H1 (cell line): Measurements from ENCODE around the gene ASTN2. TPM values are rescaled to one million over a fixed set of nuclear protein-coding genes. Genes with fewer than 3 reads are reported as not detected.

Source experiments
- CTCF ChIA-PET: fragments of 300-600 bp; sonication (Branson Sonifier 250); formaldehyde crosslinking; loops from one replicate; lab custom pipeline; 2021; ENCODE audit not compliant: partially characterized antibody; lab: Charles Lee
- POLR2A ChIA-PET: fragments of 300-600 bp; sonication (Branson Sonifier 250); formaldehyde crosslinking; loops from one replicate; lab custom pipeline; 2021; ENCODE audit warnings: inconsistent platforms; ENCODE audit not compliant: partially characterized antibody; lab: Charles Lee
- DNase-seq, 2 experiments: peaks; one replicate each; pipeline versions ENCODE4 v3.0.0 to v3.0.0-alpha.2; 2010 to 2022; ENCODE audit warnings: low spot score in 2 of 2, low read depth in 1 of 2, mixed read lengths in 1 of 2
- FAIRE-seq: peaks from 2 replicates; lab custom pipeline; 2011; peaks lifted over from hg19 to GRCh38; lab: Jason Lieb, UNC
- H2AFZ ChIP-seq: 2 replicates; pipeline ENCODE4 v1.8.1; 2012; ENCODE audit warnings: low read length, inconsistent platforms
- H2AK5ac ChIP-seq: 2 replicates; pipeline ENCODE4 v1.6.1; 2013; ENCODE audit warnings: low read depth, low read length
- H2BK120ac ChIP-seq: replicated peaks from 2 replicates; pipeline ENCODE3; 2013; ENCODE audit warnings: low read depth, low read length, inconsistent platforms
- H2BK12ac ChIP-seq: 2 replicates; pipeline ENCODE4 v1.6.1; 2013; ENCODE audit warnings: low read depth, low read length
- H2BK15ac ChIP-seq: 2 replicates; pipeline ENCODE4 v1.6.1; 2013; ENCODE audit warnings: low read length
- H2BK20ac ChIP-seq: 2 replicates; pipeline ENCODE4 v1.6.1; 2013; ENCODE audit warnings: low read length
- H2BK5ac ChIP-seq: 2 replicates; pipeline ENCODE4 v1.6.1; 2013; ENCODE audit warnings: low read depth, low read length
- H3K14ac ChIP-seq: 2 replicates; pipeline ENCODE4 v1.6.1; 2013; ENCODE audit warnings: inconsistent platforms; ENCODE audit not compliant: insufficient read length
- H3K18ac ChIP-seq: 2 replicates; pipeline ENCODE4 v1.6.1; 2013; ENCODE audit warnings: low read length; ENCODE audit errors: extremely low read depth
- H3K23ac ChIP-seq: 2 replicates; pipeline ENCODE4 v1.6.1; 2013; ENCODE audit warnings: inconsistent platforms; ENCODE audit not compliant: insufficient read length
- H3K23me2 ChIP-seq: 2 replicates; pipeline ENCODE4 v1.6.1; 2013; ENCODE audit warnings: low read depth, low read length
- H3K27ac ChIP-seq: 2 replicates; pipeline ENCODE4 v1.6.1; 2011; ENCODE audit warnings: low read depth, low read length, inconsistent platforms
- H3K27me3 ChIP-seq, 4 experiments: replicated peaks in 1 of 4; 1 replicate in 1 of 4; 2 replicates in 3 of 4; pipeline versions ENCODE4 v1.6.1 to v1.8.1; 2011 to 2013; ENCODE audit warnings: low read length in 3 of 4, mild to moderate bottlenecking in 3 of 4, inconsistent platforms in 2 of 4, mixed read lengths in 2 of 4, moderate library complexity in 1 of 4; ENCODE audit not compliant: control insufficient read depth in 3 of 4, insufficient read depth in 3 of 4; ENCODE audit errors: extremely low read depth in 1 of 4
- H3K36me3 ChIP-seq, 4 experiments: 2 replicates each; pipeline versions ENCODE4 v1.6.1 to v1.8.1; 2011 to 2013; ENCODE audit warnings: mild to moderate bottlenecking in 4 of 4, low read length in 3 of 4, moderate library complexity in 2 of 4, control low read depth in 1 of 4, inconsistent platforms in 1 of 4; ENCODE audit not compliant: insufficient read depth in 4 of 4, control insufficient read depth in 2 of 4
- H3K4ac ChIP-seq: replicated peaks from 2 replicates; pipeline ENCODE3; 2013; ENCODE audit warnings: low read length, low read depth, mixed read lengths, inconsistent platforms; ENCODE audit not compliant: insufficient read length
- H3K4me1 ChIP-seq, 4 experiments: replicated peaks in 1 of 4; 1 replicate in 1 of 4; 2 replicates in 3 of 4; pipeline versions ENCODE4 v1.6.1 to v1.8.1; 2011 to 2013; ENCODE audit warnings: low read length in 3 of 4, inconsistent platforms in 2 of 4, mixed read lengths in 1 of 4; ENCODE audit not compliant: insufficient read depth in 4 of 4, control insufficient read depth in 3 of 4
- H3K4me2 ChIP-seq, 2 experiments: 2 replicates each; pipeline versions ENCODE4 v1.6.1 to v1.8.1; 2011 to 2013; ENCODE audit warnings: low read depth in 2 of 2, low read length in 2 of 2, control low read depth in 1 of 2, inconsistent platforms in 1 of 2, mild to moderate bottlenecking in 1 of 2; ENCODE audit not compliant: insufficient read depth in 1 of 2
- H3K4me3 ChIP-seq, 4 experiments: fragments of 200-600, 300-600 bp in 1 of 4; sonication (generic), shearing (Covaris generic), sonication (Bioruptor Twin) in 1 of 4; 2 replicates each; pipeline versions ENCODE4 v1.5.1 to v1.8.1; 2011 to 2016; ENCODE audit warnings: low read length in 4 of 4, low read depth in 3 of 4, control low read depth in 2 of 4, inconsistent platforms in 2 of 4, mild to moderate bottlenecking in 2 of 4, mixed read lengths in 1 of 4, moderate library complexity in 1 of 4; ENCODE audit not compliant: insufficient read depth in 2 of 4; ENCODE audit errors: extremely low read depth in 1 of 4
- H3K56ac ChIP-seq: replicated peaks from 2 replicates; pipeline ENCODE3; 2013; ENCODE audit warnings: low read depth, mild to moderate bottlenecking, mixed read lengths, low read length, inconsistent platforms; ENCODE audit not compliant: insufficient read length
- H3K79me1 ChIP-seq: 2 replicates; pipeline ENCODE4 v1.6.1; 2013; ENCODE audit warnings: low read depth, low read length, control low read depth
- H3K79me2 ChIP-seq, 2 experiments: 2 replicates each; pipeline versions ENCODE4 v1.6.1 to v1.8.1; 2012 to 2013; ENCODE audit warnings: low read length in 2 of 2, mild to moderate bottlenecking in 2 of 2, inconsistent platforms in 1 of 2; ENCODE audit not compliant: insufficient read depth in 2 of 2, control insufficient read depth in 1 of 2
- H3K9ac ChIP-seq, 4 experiments: replicated peaks in 1 of 4; 1 replicate in 1 of 4; 2 replicates in 3 of 4; pipeline versions ENCODE4 v1.6.1 to v1.8.1; 2011 to 2013; ENCODE audit warnings: low read depth in 3 of 4, low read length in 3 of 4, control low read depth in 2 of 4, mild to moderate bottlenecking in 2 of 4, moderate library complexity in 2 of 4, inconsistent platforms in 1 of 4; ENCODE audit errors: extremely low read depth in 1 of 4
- H3K9me3 ChIP-seq, 2 experiments: 2 replicates each; pipeline versions ENCODE4 v1.6.1 to v1.8.1; 2012 to 2013; ENCODE audit warnings: mild to moderate bottlenecking in 2 of 2, moderate library complexity in 2 of 2, control low read depth in 1 of 2, inconsistent platforms in 1 of 2, low read depth in 1 of 2, low read length in 1 of 2, mixed read lengths in 1 of 2; ENCODE audit not compliant: insufficient read depth in 2 of 2
- H4K20me1 ChIP-seq, 2 experiments: replicated peaks in 1 of 2; 2 replicates each; pipeline versions ENCODE3 to v1.8.1; 2011 to 2013; ENCODE audit warnings: inconsistent platforms in 2 of 2, low read length in 2 of 2, mild to moderate bottlenecking in 1 of 2; ENCODE audit not compliant: insufficient read depth in 2 of 2, control insufficient read depth in 1 of 2
- H4K5ac ChIP-seq: 2 replicates; pipeline ENCODE4 v1.6.1; 2013; ENCODE audit warnings: low read length, low read depth, mixed read lengths, inconsistent platforms; ENCODE audit not compliant: insufficient read length
- H4K8ac ChIP-seq: 2 replicates; pipeline ENCODE4 v1.8.0; 2013; ENCODE audit warnings: mild to moderate bottlenecking, moderate library complexity, low read length, inconsistent platforms; ENCODE audit not compliant: insufficient read depth; ENCODE audit errors: extremely low read depth
- H4K91ac ChIP-seq: replicated peaks from 2 replicates; pipeline ENCODE3; 2013; ENCODE audit warnings: low read length, mixed read lengths, inconsistent platforms; ENCODE audit not compliant: insufficient read length
- CHD2 ChIP-seq: IDR thresholded peaks from 2 replicates; pipeline ENCODE4 v1.6.1; 2012; ENCODE audit warnings: low read length, improper control_type of control experiment
- CREB1 ChIP-seq: IDR thresholded peaks from 2 replicates; pipeline ENCODE4 v1.6.1; 2012; ENCODE audit warnings: inconsistent platforms
- CTBP2 ChIP-seq: IDR thresholded peaks from 2 replicates; pipeline ENCODE4 v1.7.0; 2011; ENCODE audit warnings: borderline replicate concordance, mild to moderate bottlenecking, moderate library complexity, mixed read lengths, low read length; ENCODE audit not compliant: insufficient read depth, insufficient read length
- EGR1 ChIP-seq: IDR thresholded peaks from 2 replicates; pipeline ENCODE4 v1.6.1; 2011; ENCODE audit warnings: low read depth, low read length, borderline replicate concordance
- FOSL1 ChIP-seq: IDR thresholded peaks from 2 replicates; pipeline ENCODE4 v1.6.1; 2011; ENCODE audit warnings: mild to moderate bottlenecking, low read depth, low read length, moderate library complexity; ENCODE audit not compliant: insufficient read depth
- JUN ChIP-seq: IDR thresholded peaks from 2 replicates; pipeline ENCODE4 v1.6.1; 2011; ENCODE audit warnings: low read depth, mild to moderate bottlenecking, improper control_type of control experiment, low read length
- KDM1A ChIP-seq: fragments of 200-600, 300-600 bp; sonication (generic); IDR thresholded peaks from 2 replicates; pipeline ENCODE4 v1.7.1; 2016; ENCODE audit warnings: mild to moderate bottlenecking, low read length, borderline replicate concordance
- KDM5A ChIP-seq: fragments of 200-600 bp; IDR thresholded peaks from 2 replicates; pipeline ENCODE4 v1.7.1; 2012; ENCODE audit warnings: mild to moderate bottlenecking, low read length, inconsistent platforms, mixed read lengths
- PHF8 ChIP-seq: fragments of 200-600 bp; sonication (generic); conservative IDR thresholded peaks from 2 replicates; pipeline ENCODE4 v1.7.1; 2012; ENCODE audit warnings: low read depth, mild to moderate bottlenecking, inconsistent platforms, low read length, moderate library complexity
- SP4 ChIP-seq: IDR thresholded peaks from 2 replicates; pipeline ENCODE4 v1.6.1; 2012; ENCODE audit warnings: low read length, inconsistent platforms
- SUZ12 ChIP-seq: fragments of 200-600 bp; sonication (generic); IDR thresholded peaks from 2 replicates; pipeline ENCODE4 v1.6.1; 2012; ENCODE audit warnings: mild to moderate bottlenecking, inconsistent platforms, low read length, moderate library complexity, mixed read lengths
- TAF1 ChIP-seq: IDR thresholded peaks from 2 replicates; pipeline ENCODE4 v1.6.1; 2011; ENCODE audit warnings: mild to moderate bottlenecking, low read depth, low read length
- TAF7 ChIP-seq: optimal IDR thresholded peaks from 2 replicates; pipeline ENCODE3; 2011; ENCODE audit warnings: low read depth, mild to moderate bottlenecking, inconsistent platforms, low read length, moderate library complexity, borderline replicate concordance
- TCF12 ChIP-seq: IDR thresholded peaks from 2 replicates; pipeline ENCODE4 v1.6.1; 2011; ENCODE audit warnings: low read depth, mild to moderate bottlenecking, low read length
- whole genome bisulfite sequencing, 2 experiments: shearing (Covaris generic) in 1 of 2; methylation state at CpG; one replicate each; pipeline versions ENCODE4 v1.1.6 to v1.1.7; 2013 to 2015; ENCODE audit warnings: low lambda C conversion rate in 2 of 2, mixed read lengths in 2 of 2, inconsistent platforms in 1 of 2, low coverage in 1 of 2, missing lambda C conversion rate in 1 of 2; ENCODE audit not compliant: insufficient replicate concordance in 2 of 2, insufficient coverage in 1 of 2, insufficient read length in 1 of 2; ENCODE audit errors: extremely low coverage in 1 of 2, missing lambda C conversion rate in 1 of 2; 5-methylcytosine and 5-hydroxymethylcytosine counted together
- polyA plus RNA-seq, 7 experiments: library from polyadenylated mRNA; depleted of rRNA in 3 of 7; stranded (reverse) in 5 of 7; unstranded in 2 of 7; fragments of >200 nt in 5 of 7; fragments of 200-250 nt in 2 of 7; gene quantifications; 1 replicate in 5 of 7; 2 replicates in 1 of 7; 4 replicates in 1 of 7; pipeline versions ENCODE4 v1.2.1 to v1.2.3, GENCODE V29; 2011 to 2013; ENCODE audit warnings: missing spikeins in 2 of 7, mixed read lengths in 2 of 7
- total RNA-seq: library from RNA; stranded (reverse); fragmentation: NEBNext Ultra II Directional; extraction: Animal tissue kit (Norgen Biotek cat#: 25700); gene quantifications from 2 replicates; pipeline ENCODE4 v1.2.1, GENCODE V29; 2021

Gene ASTN2
- total and polyA plus RNA-seq, 2 of the 8 experiments (the other 6 are each of a cell fraction or from before 2014, with no cell fraction given), result 8.2 to 13.7 TPM

- 71% methylated on average over 2 of the region's 2 CpGs; no CpG with 5 or more reads in 1 of the 2 experiments for WGBS, 2 experiments
- Histone ChIP-seq H4K5ac (no peak overlapping the region), H3K4me1 (no peaks in the 10 kb centered on the region), H2AK5ac (no peak overlapping the region), H4K91ac (no peak overlapping the region), H2BK15ac (no peak overlapping the region), H3K36me3 (0 out of 8 replicates have a peak, but pooled peaks cover 0 to 3% (median 0%) of the 10 kb centered on the region in 4 experiments), H2BK5ac (no peak overlapping the region), H3K14ac (no peak overlapping the region), H2BK120ac (no peak overlapping the region), H3K18ac (no peak overlapping the region), H3K23me2 (no peaks in the 10 kb centered on the region), H3K9ac (no peak overlapping the region), H3K27me3 (no peaks in the 10 kb centered on the region), H2BK20ac (no peak overlapping the region), H3K79me1 (no peaks in the 10 kb centered on the region), H4K20me1 (no peaks in the 10 kb centered on the region), H3K9me3 (no peaks in the 10 kb centered on the region), H2BK12ac (no peak overlapping the region), H3K56ac (no peak overlapping the region), H2AFZ (no peak overlapping the region), H3K4me2 (no peak overlapping the region), H3K27ac (no peak overlapping the region), H3K4me3 (no peak overlapping the region), H3K23ac (no peak overlapping the region), H4K8ac (no peak overlapping the region), H3K4ac (no peak overlapping the region), H3K79me2 (no peaks in the 10 kb centered on the region)
- ChIA-PET CTCF (interaction anchor here (1.6 to 1.8 kb wide), 2 partner anchors 40 to 51 kb away, joined by 3 to 19 read pairs; no protein-coding TSS in a partner anchor), POLR2A (no interaction called here)
- FAIRE-seq (no peak), DNase-seq (no peak)
- TF ChIP-seq KDM1A, result no peak
- TF ChIP-seq SUZ12, result no peak
- no peak for TF ChIP-seq KDM5A
- TF ChIP-seq CTBP2, result no peak
- TF ChIP-seq CHD2, result no peak
- TF ChIP-seq JUN, result no peak
- TF ChIP-seq TAF1, result no peak
- TF ChIP-seq SP4, result no peak
- no peak for TF ChIP-seq EGR1
- no peak for TF ChIP-seq CREB1
- TF ChIP-seq TAF7, result no peak
- no peak for TF ChIP-seq TCF12
- TF ChIP-seq PHF8, result no peak
- no peak for TF ChIP-seq FOSL1
Observed at GRCh38 chr9:116641292-116642059, 773.4 kb downstream of the ASTN2 start.
